IPS-15b (cell line): Measurements from ENCODE around the gene CDY1.
"Not testable (repeated sequence)": the region's sequence is repeated elsewhere in the genome, so short reads cannot be mapped to it uniquely, and the experiment has no call there.

Experiments used
- H3K27me3 ChIP-seq: one replicate; pipeline ENCODE4 v1.6.1; 2013; ENCODE audit warnings: low read length; ENCODE audit not compliant: control insufficient read depth, insufficient read depth
- H3K36me3 ChIP-seq: one replicate; pipeline ENCODE4 v1.6.1; 2013; ENCODE audit warnings: low read length; ENCODE audit not compliant: control insufficient read depth, insufficient read depth
- H3K4me1 ChIP-seq: one replicate; pipeline ENCODE4 v1.6.1; 2013; ENCODE audit warnings: mild to moderate bottlenecking, low read length; ENCODE audit not compliant: control insufficient read depth, insufficient read depth
- H3K4me3 ChIP-seq: one replicate; pipeline ENCODE4 v1.5.1; 2013; ENCODE audit warnings: low read depth, low read length
- H3K9ac ChIP-seq: one replicate; pipeline ENCODE4 v1.6.1; 2013; ENCODE audit warnings: low read depth, mild to moderate bottlenecking, low read length
- H3K9me3 ChIP-seq: one replicate; pipeline ENCODE4 v1.6.1; 2013; ENCODE audit warnings: mild to moderate bottlenecking, low read length; ENCODE audit not compliant: control insufficient read depth, insufficient read depth

CDY1 gene

GRCh38 chrY:25621817-25622216, at the start of gene CDY1:
TSS of gene CDY1 (plus strand) at chrY:25622117. CDS start at chrY:25622443, 326 bp downstream.
- not testable (repeated sequence) for H3K9ac ChIP-seq, H3K4me1 ChIP-seq, H3K27me3 ChIP-seq, H3K4me3 ChIP-seq, H3K9me3 ChIP-seq, H3K36me3 ChIP-seq

- H3K36me3 ChIP-seq, H3K27me3 ChIP-seq, H3K4me1 ChIP-seq, H3K4me3 ChIP-seq, H3K9me3 ChIP-seq, H3K9ac ChIP-seq: not testable (repeated sequence)
Measured at GRCh38 chrY:25593336-25593735, 28.6 kb upstream of the CDY1 start.

GRCh38 chrY:25620209-25620608, 1.7 kb upstream of the CDY1 start:
- H3K27me3 ChIP-seq, H3K4me1 ChIP-seq, H3K36me3 ChIP-seq, H3K9me3 ChIP-seq, H3K4me3 ChIP-seq, H3K9ac ChIP-seq: not testable (repeated sequence)

- not testable (repeated sequence) for H3K36me3 ChIP-seq, H3K4me3 ChIP-seq, H3K27me3 ChIP-seq, H3K9me3 ChIP-seq, H3K4me1 ChIP-seq, H3K9ac ChIP-seq
Measured at GRCh38 chrY:25626524-25626923, 4.6 kb downstream of the CDY1 start.

GRCh38 chrY:25630383-25631112, 8.6 kb downstream of the CDY1 start:
- not testable (repeated sequence) for H3K4me3 ChIP-seq, H3K9ac ChIP-seq, H3K27me3 ChIP-seq, H3K4me1 ChIP-seq, H3K9me3 ChIP-seq, H3K36me3 ChIP-seq

- H3K36me3 ChIP-seq, H3K9ac ChIP-seq, H3K27me3 ChIP-seq, H3K9me3 ChIP-seq, H3K4me1 ChIP-seq, H3K4me3 ChIP-seq: not testable (repeated sequence)
Measured at GRCh38 chrY:25639852-25640251, 17.9 kb downstream of the CDY1 start.

GRCh38 chrY:25643024-25643915, 21.4 kb downstream of the CDY1 start:
- not testable (repeated sequence) for H3K36me3 ChIP-seq, H3K9ac ChIP-seq, H3K4me1 ChIP-seq, H3K27me3 ChIP-seq, H3K4me3 ChIP-seq, H3K9me3 ChIP-seq
